ENCODE measurements around the gene ATP6AP1. TPM values are rescaled to one million over a fixed set of nuclear protein-coding genes. Genes with fewer than 3 reads are reported as not detected.

The ATP6AP1 gene
- total RNA-seq, 2 experiments from 2014 or later, result 21.3 to 22.5 TPM

GRCh38 chrX:154412468-154412867, 16.0 kb upstream of the ATP6AP1 start:
- ChIA-PET CTCF (no interaction called here), POLR2A (interaction anchor here (0.7 to 7.6 kb wide), 4 partner anchors 8 to 46 kb away, joined by 3 to 97 read pairs (median 6); partner anchors contain the start of gene RPL10)
- Mint-ChIP-seq H3K27ac (peak overlapping the region; percentile 81), H3K27me3 (no peaks in the 10 kb centered on the region), H3K9me3 (no peaks in the 10 kb centered on the region), H3K4me3 (peak overlapping the region; percentile 91), H3K36me3 (ENCODE audit: low read depth) (peaks cover 8% of the 10 kb centered on the region), H3K4me1 (ENCODE audit: low read depth) (peaks cover 10% of the 10 kb centered on the region)
- intact Hi-C loops (cut with micrococcal nuclease), result no loop called here
- ATAC-seq (peak; percentile 51), DNase-seq (peak; percentile 49)
- no peak for TF ChIP-seq CTCF (IDR thresholded peaks at IDR 0.05)

GRCh38 chrX:154413142-154413541, 15.3 kb upstream of the ATP6AP1 start:
- intact Hi-C loops (cut with micrococcal nuclease), result no loop called here
- no peak for ATAC-seq
- TF ChIP-seq CTCF (IDR thresholded peaks at IDR 0.05), result no peak
- H3K27ac Mint-ChIP-seq, result peak overlapping the region; percentile 81
- ChIA-PET CTCF (no interaction called here), POLR2A (interaction anchor here (7.6 kb wide), 1 partner anchor 13 kb away, joined by 97 read pairs; the partner anchor contains the start of gene RPL10)
- H3K9me3 Mint-ChIP-seq, result no peaks in the 10 kb centered on the region
- no peaks in the 10 kb centered on the region for H3K27me3 Mint-ChIP-seq
- peaks cover 10% of the 10 kb centered on the region for H3K4me1 Mint-ChIP-seq (ENCODE audit: low read depth)
- H3K36me3 Mint-ChIP-seq (ENCODE audit: low read depth), result peaks cover 8% of the 10 kb centered on the region
- no peak for DNase-seq
- H3K4me3 Mint-ChIP-seq, result peak overlapping the region; percentile 91

- intact Hi-C loops (cut with micrococcal nuclease), result no loop called here
- ATAC-seq (no peak), DNase-seq (no peak)
- Mint-ChIP-seq H3K36me3 (ENCODE audit: low read depth) (peaks cover 8% of the 10 kb centered on the region), H3K4me3 (no peak overlapping the region), H3K27me3 (no peaks in the 10 kb centered on the region), H3K4me1 (ENCODE audit: low read depth) (peaks cover 11% of the 10 kb centered on the region), H3K27ac (no peak overlapping the region), H3K9me3 (no peaks in the 10 kb centered on the region)
- CTCF ChIA-PET, result no interaction called here
- POLR2A ChIA-PET, result no interaction called here
- no peak for TF ChIP-seq CTCF (IDR thresholded peaks at IDR 0.05)
Measured at GRCh38 chrX:154417157-154417556, 11.3 kb upstream of the ATP6AP1 start.

- TF ChIP-seq CTCF (IDR thresholded peaks at IDR 0.05), result no peak
- Mint-ChIP-seq H3K4me3 (no peak overlapping the region), H3K27me3 (no peaks in the 10 kb centered on the region), H3K4me1 (ENCODE audit: low read depth) (peaks cover 6% of the 10 kb centered on the region), H3K9me3 (no peaks in the 10 kb centered on the region), H3K27ac (no peak overlapping the region), H3K36me3 (ENCODE audit: low read depth) (peaks cover 4% of the 10 kb centered on the region)
- no peak for DNase-seq
- intact Hi-C loops (cut with micrococcal nuclease), result no loop called here
- ChIA-PET POLR2A (interaction anchor here (0.9 to 1.0 kb wide), 2 partner anchors 21 to 129 kb away, joined by 3 read pairs; partner anchors contain the start of gene IKBKG), CTCF (no interaction called here)
- ATAC-seq, result peak; percentile 27
Measured at GRCh38 chrX:154419189-154419588, 9.3 kb upstream of the ATP6AP1 start.

- POLR2A ChIA-PET, result interaction anchor here (0.9 to 1.6 kb wide), 3 partner anchors 9 to 128 kb away, joined by 3 to 8 read pairs (median 3); partner anchors contain the start of genes IKBKG and TAFAZZIN
- CTCF ChIA-PET, result no interaction called here
Measured at GRCh38 chrX:154419688-154420401, 8.6 kb upstream of the ATP6AP1 start.

More at GRCh38 chrX:154419688-154420401, 8.6 kb upstream of the ATP6AP1 start:
- Mint-ChIP-seq H3K4me3 (no peak overlapping the region), H3K36me3 (ENCODE audit: low read depth) (peaks cover 4% of the 10 kb centered on the region), H3K4me1 (ENCODE audit: low read depth) (peaks cover 6% of the 10 kb centered on the region), H3K9me3 (no peaks in the 10 kb centered on the region), H3K27ac (no peak overlapping the region), H3K27me3 (no peaks in the 10 kb centered on the region)
- no peak for ATAC-seq
- intact Hi-C loops (cut with micrococcal nuclease), result no loop called here
- DNase-seq, result no peak
- TF ChIP-seq CTCF (IDR thresholded peaks at IDR 0.05), result no peak
